Measurements from ENCODE around the gene TTLL9. TPM values are rescaled to one million over a fixed set of nuclear protein-coding genes. Genes with fewer than 3 reads are reported as not detected.

The TTLL9 gene
- total RNA-seq, 4 donors from 2014 or later = 0.49 to 0.68 TPM; not detected in 2

DNA sequence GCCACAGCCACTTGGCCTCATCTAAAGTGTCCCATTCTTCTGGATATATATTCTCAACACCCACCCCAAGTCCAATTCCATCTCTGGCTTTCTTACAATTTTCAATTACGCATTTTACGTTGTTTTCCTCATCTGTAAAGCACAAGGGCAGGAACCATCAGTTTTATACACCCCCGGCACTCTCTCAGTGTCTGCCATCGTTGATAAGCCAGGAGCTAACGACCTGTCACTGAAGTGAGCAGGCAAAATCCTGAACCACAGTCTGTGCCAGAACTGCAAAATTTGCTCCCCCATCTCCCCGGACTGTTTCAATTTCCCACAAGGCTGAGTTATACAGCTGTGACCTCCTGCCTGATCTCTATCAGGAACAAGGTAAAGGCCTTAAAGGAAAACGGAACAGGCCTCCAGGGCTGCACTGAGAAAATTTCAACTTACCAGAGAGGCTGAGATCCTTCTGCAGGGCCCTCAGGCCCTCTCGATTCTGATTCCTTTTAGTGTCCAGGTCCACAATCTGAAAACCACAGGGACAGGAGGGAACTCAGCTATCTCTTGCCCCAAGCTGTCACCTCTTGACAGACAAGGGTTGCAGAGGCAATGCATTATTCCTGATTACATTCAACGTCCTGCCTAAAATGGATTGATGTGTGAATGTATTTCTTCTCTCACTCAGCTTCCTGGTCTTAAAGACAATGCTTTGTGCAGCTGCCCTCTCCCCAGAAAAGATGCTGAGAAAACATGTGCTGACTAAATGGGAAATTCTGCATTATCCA lies 79.6 kb downstream of the TTLL9 start:
- Histone ChIP-seq H3K4me3 (no peak overlapping the region), H3K9me3 (no peaks in the 10 kb centered on the region), H3K36me3 (peaks cover 42% of the 10 kb centered on the region), H3K27ac (no peak overlapping the region), H3K27me3 (peaks cover 6% of the 10 kb centered on the region), H3K4me1 (peaks cover 17% of the 10 kb centered on the region)
- DNase-seq (ENCODE audit: low spot score in 2 of 2) = no peak
- WGBS = 82% methylated on average over 9 of the region's 9 CpGs
- TF ChIP-seq, protein P1, sequence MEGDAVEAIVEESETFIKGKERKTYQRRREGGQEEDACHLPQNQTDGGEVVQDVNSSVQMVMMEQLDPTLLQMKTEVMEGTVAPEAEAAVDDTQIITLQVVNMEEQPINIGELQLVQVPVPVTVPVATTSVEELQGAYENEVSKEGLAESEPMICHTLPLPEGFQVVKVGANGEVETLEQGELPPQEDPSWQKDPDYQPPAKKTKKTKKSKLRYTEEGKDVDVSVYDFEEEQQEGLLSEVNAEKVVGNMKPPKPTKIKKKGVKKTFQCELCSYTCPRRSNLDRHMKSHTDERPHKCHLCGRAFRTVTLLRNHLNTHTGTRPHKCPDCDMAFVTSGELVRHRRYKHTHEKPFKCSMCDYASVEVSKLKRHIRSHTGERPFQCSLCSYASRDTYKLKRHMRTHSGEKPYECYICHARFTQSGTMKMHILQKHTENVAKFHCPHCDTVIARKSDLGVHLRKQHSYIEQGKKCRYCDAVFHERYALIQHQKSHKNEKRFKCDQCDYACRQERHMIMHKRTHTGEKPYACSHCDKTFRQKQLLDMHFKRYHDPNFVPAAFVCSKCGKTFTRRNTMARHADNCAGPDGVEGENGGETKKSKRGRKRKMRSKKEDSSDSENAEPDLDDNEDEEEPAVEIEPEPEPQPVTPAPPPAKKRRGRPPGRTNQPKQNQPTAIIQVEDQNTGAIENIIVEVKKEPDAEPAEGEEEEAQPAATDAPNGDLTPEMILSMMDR (IDR thresholded peaks at IDR 0.05) = no peak
- no peak for TF ChIP-seq POLR2AphosphoS5 (IDR thresholded peaks at IDR 0.05)
- no peak for TF ChIP-seq POLR2A (IDR thresholded peaks at IDR 0.05)

- Histone ChIP-seq H3K9me3 (no peaks in the 10 kb centered on the region), H3K27ac (peak overlapping the region; percentile 35), H3K4me3 (peak overlapping the region; percentile 89), H3K4me1 (peaks cover 17% of the 10 kb centered on the region), H3K36me3 (peaks cover 31% of the 10 kb centered on the region), H3K27me3 (peaks cover 12% of the 10 kb centered on the region)
- WGBS = 11% methylated on average over 6 of the region's 6 CpGs
- DNase-seq (ENCODE audit: low spot score in 2 of 2) = no peak
- TF ChIP-seq POLR2A (IDR thresholded peaks at IDR 0.05) = no peak
- TF ChIP-seq, protein P1 (IDR thresholded peaks at IDR 0.05) = no peak
These were observed 80.7 kb downstream of the TTLL9 start for GRCh38 chr20:31951203-31951529.

GRCh38 chr20:31951530-31952453 lies 81.4 kb downstream of the TTLL9 start, which contains the start of gene PDRG1:
PDRG1 (minus strand) TSS chr20:31952046; CDS start chr20:31951961, 85 bp downstream.
- H3K4me3 ChIP-seq = peak within 1 kb of the TSS; percentile 89
- peak within 1 kb of the TSS; percentile 35 for H3K27ac ChIP-seq
- H3K4me1 ChIP-seq = peaks cover 17% of the 10 kb centered on the region
- peaks cover 24% of the 10 kb centered on the region for H3K36me3 ChIP-seq
- DNase-seq (ENCODE audit: low spot score in 2 of 2) = peak; percentile 95 to 96
- WGBS = under 1% methylated on average over 37 of the region's 63 CpGs
- TF ChIP-seq POLR2AphosphoS5 (IDR thresholded peaks at IDR 0.05) = peak in 1 of 3 donors; percentile 4
- no peak for TF ChIP-seq EP300 (IDR thresholded peaks at IDR 0.05)
- peak in 1 of 2 donors; percentile 27 for TF ChIP-seq POLR2A (IDR thresholded peaks at IDR 0.05)
- TF ChIP-seq, protein P1 (IDR thresholded peaks at IDR 0.05) = peak; percentile 56 to 97
- peaks cover 19% of the 10 kb centered on the region for H3K27me3 ChIP-seq
- H3K9me3 ChIP-seq = no peaks in the 10 kb centered on the region

GRCh38 chr20:31953556-31954148 lies 83.2 kb downstream of the TTLL9 start:
- WGBS = 72% methylated on average over 6 of the region's 6 CpGs
- no peak for DNase-seq (ENCODE audit: low spot score in 2 of 2)

More at GRCh38 chr20:31953556-31954148, 83.2 kb downstream of the TTLL9 start:
- TF ChIP-seq EP300 (IDR thresholded peaks at IDR 0.05) = no peak
- TF ChIP-seq, protein P1 (IDR thresholded peaks at IDR 0.05) = no peak
- Histone ChIP-seq H3K36me3 (peaks cover 6% of the 10 kb centered on the region), H3K27me3 (peaks cover 23% of the 10 kb centered on the region), H3K4me1 (peaks cover 17% of the 10 kb centered on the region), H3K27ac (no peak overlapping the region), H3K4me3 (no peak overlapping the region), H3K9me3 (no peaks in the 10 kb centered on the region)

All from suprapubic skin (tissue), 4 donors.